Cardiac septum (tissue), 1 donor: ENCODE data around the gene FANCD2. TPM values are rescaled to one million over a fixed set of nuclear protein-coding genes. Genes with fewer than 3 reads are reported as not detected.

Experiments
- DNase-seq: peaks from one replicate; pipeline ENCODE4 v3.0.0-alpha.2; 2020; ENCODE audit warnings: low spot score
- intact Hi-C: fragments of 100-400 bp; cut with DNase I; formaldehyde crosslinking; loops from one replicate; pipeline ENCODE4 v1.14.0; 2022
- long read RNA-seq: library from polyadenylated mRNA; unstranded; transcript quantifications from one replicate; pipeline ENCODE4 v2.0.0, GENCODE V29; 2021
- total RNA-seq: library from RNA; stranded (reverse); fragmentation: NEBNext Ultra II Directional; extraction: Animal tissue kit (Norgen Biotek cat#: 25700); gene quantifications from one replicate; pipeline ENCODE4 v1.2.1, GENCODE V29; 2021
- donor health status: DM: no; HTN: no; CAD: no.

FANCD2 gene
- 0.48 TPM for total RNA-seq
- long read RNA-seq, result 0 reads

- intact Hi-C loops, result loop anchor here (5.0 to 10.0 kb wide), 3 partner anchors 39 to 199 kb away; partner anchors contain the start of genes BRK1 and EMC3
- peak; percentile 97 for DNase-seq
These were observed at the start of gene FANCD2 for GRCh38 chr3:10026084-10026890. Gene FANCD2, plus strand, starts transcription at chr3:10026437. Its CDS starts 2,221 bp downstream, at chr3:10028658.

GRCh38 chr3:9976721-9977709 is 49.2 kb upstream of the FANCD2 start:
- peak; percentile 81 for DNase-seq
- intact Hi-C loops, result no loop called here

GRCh38 chr3:9978710-9979305 is 47.4 kb upstream of the FANCD2 start:
- intact Hi-C loops, result no loop called here
- no peak for DNase-seq

DNA sequence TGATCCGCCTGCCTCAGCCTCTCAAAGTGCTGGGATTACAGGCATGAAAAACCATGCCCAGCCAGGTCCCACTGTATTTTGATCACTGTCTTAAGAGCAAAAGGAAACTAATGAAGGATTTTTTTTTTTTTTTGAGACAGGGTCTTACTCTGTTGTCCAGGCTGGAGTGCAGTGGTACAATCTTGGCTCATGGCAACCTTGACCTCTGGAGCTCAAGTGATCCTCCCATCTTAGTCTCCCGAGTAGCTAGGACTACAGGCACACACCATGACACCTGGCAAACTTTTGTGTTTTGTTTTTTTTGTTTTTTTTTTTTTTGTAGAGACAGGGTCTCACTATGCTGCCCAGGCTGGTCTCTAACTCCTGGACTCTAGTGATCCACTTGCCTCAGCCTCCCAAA is 46.0 kb upstream of the FANCD2 start:
- intact Hi-C loops, result no loop called here

DNA sequence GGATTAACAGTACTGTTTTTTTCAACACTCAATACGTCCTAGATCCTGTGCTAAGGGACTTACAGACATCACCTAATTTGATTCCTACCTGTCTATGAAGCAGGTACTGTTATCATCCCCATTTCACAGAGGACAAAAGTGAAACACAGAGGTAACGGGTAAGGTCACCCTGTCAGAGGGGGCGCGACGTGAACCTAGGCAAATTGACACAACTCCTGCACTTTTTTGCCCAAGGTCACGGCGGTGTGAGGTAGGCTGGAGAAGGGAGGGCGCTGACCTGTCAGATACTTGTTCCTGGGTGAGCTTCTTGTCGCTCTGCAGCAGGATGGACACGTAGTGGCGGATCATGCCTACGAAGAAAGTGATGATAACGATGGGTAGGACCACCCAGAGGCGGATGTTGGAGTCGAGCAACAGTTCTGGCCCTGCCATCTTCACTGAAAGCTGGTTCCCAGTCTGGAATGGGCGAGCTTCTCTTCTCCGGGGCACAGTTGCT is 40.0 kb upstream of the FANCD2 start:
- intact Hi-C loops, result loop anchor here (5.0 kb wide), 1 partner anchor 41 kb away; the partner anchor contains the start of gene FANCD2
- no peak for DNase-seq

More for the DNA sequence above, 46.0 kb upstream of the FANCD2 start:
- DNase-seq, result no peak

- DNase-seq, result no peak
- intact Hi-C loops, result no loop called here
These were observed 32.0 kb upstream of the FANCD2 start for GRCh38 chr3:9994086-9994844.

- no peak for DNase-seq
- intact Hi-C loops, result no loop called here
These were observed 25.6 kb upstream of the FANCD2 start for GRCh38 chr3:10000686-10001085.

DNA sequence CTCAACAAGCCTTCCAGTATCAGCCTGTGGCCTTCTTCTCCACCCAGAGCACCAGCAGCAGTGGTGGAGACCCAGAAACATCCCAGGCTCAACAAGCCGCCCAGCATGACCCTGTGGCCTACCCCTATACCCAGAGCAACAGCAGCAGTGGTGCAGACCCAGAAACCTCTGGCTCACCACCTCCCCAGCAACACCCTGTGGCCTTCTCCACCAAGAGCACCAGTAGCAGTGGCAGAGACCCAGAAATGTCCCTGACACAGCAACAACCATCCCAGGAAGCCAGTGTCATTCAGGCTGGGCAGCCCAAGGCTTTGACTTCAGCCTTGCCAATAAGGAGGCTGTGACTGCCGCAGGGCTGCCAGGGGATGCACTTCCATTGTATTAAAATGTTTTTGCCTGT is 23.3 kb upstream of the FANCD2 start:
- intact Hi-C loops, result no loop called here
- no peak for DNase-seq

- DNase-seq, result no peak
- intact Hi-C loops, result no loop called here
These were observed 21.7 kb upstream of the FANCD2 start for GRCh38 chr3:10004506-10004905.

DNA sequence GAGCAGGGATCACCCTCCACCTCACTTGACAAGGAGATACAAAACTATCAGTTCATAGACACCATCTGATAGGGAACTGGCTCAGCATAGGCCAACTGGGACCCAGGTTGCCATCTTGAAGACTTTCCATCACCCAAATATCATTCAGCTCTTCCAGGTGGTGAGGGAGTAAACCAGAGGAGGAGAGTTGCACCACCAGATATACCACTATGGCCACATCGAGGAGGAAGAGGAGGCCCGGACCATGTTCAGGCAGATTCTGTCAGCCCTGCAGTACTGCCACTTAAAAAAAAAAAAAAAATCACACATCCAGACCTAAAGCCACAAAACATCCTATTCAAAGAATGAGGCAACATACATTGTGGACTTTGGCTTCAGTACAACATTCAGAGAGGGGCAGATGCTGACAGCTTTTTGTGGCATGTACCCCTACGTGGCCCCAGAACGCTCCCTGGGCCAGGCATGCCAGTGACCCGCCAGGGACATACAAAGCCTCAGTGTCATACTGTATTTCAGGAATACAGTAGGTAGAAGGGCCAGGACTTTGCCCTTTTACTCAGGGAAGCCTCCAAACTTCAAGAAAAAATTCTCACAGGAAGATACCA is 21.2 kb upstream of the FANCD2 start:
- intact Hi-C loops, result loop anchor here (5.0 kb wide), 1 partner anchor 112 kb away; the partner anchor contains the start of gene BRK1
- no peak for DNase-seq

- intact Hi-C loops, result loop anchor here (5.0 kb wide), 1 partner anchor 111 kb away; the partner anchor contains the start of gene BRK1
These were observed 20.0 kb upstream of the FANCD2 start for GRCh38 chr3:10006048-10006761.

GRCh38 chr3:10006762-10007090 is 19.5 kb upstream of the FANCD2 start:
- intact Hi-C loops, result loop anchor here (5.0 kb wide), 1 partner anchor 111 kb away; the partner anchor contains the start of gene BRK1
- peak; percentile 31 for DNase-seq

More at GRCh38 chr3:10006048-10006761, 20.0 kb upstream of the FANCD2 start:
- no peak for DNase-seq

GRCh38 chr3:10007126-10007782 is 19.0 kb upstream of the FANCD2 start:
- intact Hi-C loops, result loop anchor here (5.0 kb wide), 1 partner anchor 110 kb away; the partner anchor contains the start of gene BRK1
- DNase-seq, result peak; percentile 51

- intact Hi-C loops, result loop anchor here (5.0 kb wide), 1 partner anchor 109 kb away; the partner anchor contains the start of gene BRK1
- peak; percentile 35 for DNase-seq
These were observed 18.0 kb upstream of the FANCD2 start for GRCh38 chr3:10008216-10008587.

DNA sequence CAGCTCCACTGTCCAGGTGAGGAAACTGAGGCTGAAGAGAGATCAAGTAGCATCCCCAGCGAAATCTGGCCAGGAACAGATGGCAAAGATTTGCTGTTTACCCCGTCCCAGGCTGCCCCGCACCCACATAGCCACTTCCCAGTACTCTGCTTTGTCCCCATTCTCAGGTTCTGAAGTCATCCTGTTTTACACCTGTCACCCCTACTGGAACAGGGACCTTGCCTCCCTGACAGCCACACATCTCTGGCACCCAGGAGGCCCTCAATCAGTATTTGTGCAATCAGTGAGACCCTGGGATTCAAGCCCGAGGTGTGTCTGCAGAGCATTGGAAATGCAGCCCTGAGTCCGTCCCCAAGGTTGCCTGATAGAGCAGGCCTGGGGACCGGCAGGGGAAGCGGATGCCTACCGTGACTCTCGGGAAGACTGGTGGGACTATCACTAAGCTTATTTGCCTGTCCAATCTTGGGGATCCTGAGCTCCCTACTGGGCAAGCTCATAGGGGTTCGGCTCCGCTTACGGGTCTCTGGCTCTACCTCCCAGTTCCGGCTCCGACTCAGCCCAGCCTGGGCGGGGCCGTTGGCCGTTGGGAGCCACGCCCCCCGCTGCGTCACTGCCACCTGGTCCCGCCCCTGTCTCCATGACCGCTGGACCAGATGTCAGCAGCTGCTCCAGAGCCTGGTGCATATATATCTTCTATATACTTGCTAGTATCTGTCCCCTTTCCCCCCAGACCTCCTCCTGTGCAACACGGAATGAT is 17.5 kb upstream of the FANCD2 start:
- intact Hi-C loops, result loop anchor here (5.0 kb wide), 1 partner anchor 109 kb away; the partner anchor contains the start of gene BRK1
- DNase-seq, result peak; percentile 97

DNA sequence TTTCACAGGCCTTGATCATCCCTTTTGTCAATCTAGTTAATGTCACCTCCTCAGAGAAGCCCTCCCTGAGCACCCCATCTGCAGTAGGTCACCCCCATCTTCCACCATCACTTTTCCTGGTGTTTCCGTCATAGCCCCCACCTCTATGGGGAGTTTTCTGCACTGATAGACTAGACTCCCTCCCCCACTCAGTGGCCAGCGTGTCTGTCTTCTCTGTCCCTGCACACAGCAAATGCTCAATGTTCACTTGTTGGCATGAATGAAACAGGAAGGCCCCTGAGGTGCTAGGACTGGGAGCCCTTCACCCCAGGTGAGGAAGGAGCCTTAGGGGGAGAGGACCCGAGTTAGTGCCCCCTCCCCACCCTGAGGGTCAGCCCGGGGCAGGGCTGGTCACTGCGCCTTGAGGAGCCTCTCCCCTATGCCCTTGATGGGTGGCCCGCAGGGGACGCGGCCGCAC is 15.8 kb upstream of the FANCD2 start:
- DNase-seq, result no peak
- intact Hi-C loops, result no loop called here
